ENCODE results near the gene KCNJ10. TPM values are rescaled to one million over a fixed set of nuclear protein-coding genes. Genes with fewer than 3 reads are reported as not detected.

Gene KCNJ10
- total and polyA plus RNA-seq, 2 donors (not counting 3 experiments of a cell fraction or from before 2014, with no cell fraction given), result not detected

GRCh38 chr1:159993911-159994310, 76.0 kb downstream of the KCNJ10 start:
- Histone ChIP-seq H3K79me2 (ENCODE audit: control insufficient read depth, insufficient read depth, low read length) (no peaks in the 10 kb centered on the region), H3K36me3 (ENCODE audit: control insufficient read depth in 2 of 2, extremely low read depth in 1 of 2, insufficient read depth in 2 of 2, low read length in 2 of 2) (no peaks in the 10 kb centered on the region), H4K20me1 (replicated peaks; ENCODE audit: control insufficient read depth, extremely low read depth, insufficient read depth, low read length) (no peaks in the 10 kb centered on the region), H3K9ac (replicated peaks; ENCODE audit: extremely low read depth, insufficient read depth, low read length) (no peak overlapping the region), H3K4me2 (ENCODE audit: insufficient read depth, low read length) (no peak overlapping the region), H3K4me3 (replicated peaks in 1 of 3; ENCODE audit: insufficient read depth in 1 of 3, low read depth in 1 of 3, low read length in 3 of 3) (no peak overlapping the region), H2AFZ (ENCODE audit: low read depth, low read length) (no peak overlapping the region), H3K9me1 (replicated peaks; ENCODE audit: control insufficient read depth, extremely low read depth, insufficient read depth, low read length) (no peaks in the 10 kb centered on the region), H3K27me3 (ENCODE audit: control insufficient read depth in 2 of 2, insufficient read depth in 2 of 2, low read length in 2 of 2) (peaks cover 8 to 12% of the 10 kb centered on the region in 2 experiments), H3K9me3 (replicated peaks; ENCODE audit: control insufficient read depth, insufficient read depth, low read length) (no peaks in the 10 kb centered on the region), H3K27ac (ENCODE audit: insufficient read depth, low read depth, low read length) (no peak overlapping the region), H3K4me1 (ENCODE audit: control insufficient read depth, extremely low read depth, insufficient read depth, low read length) (no peaks in the 10 kb centered on the region)
- FAIRE-seq (no peak), DNase-seq (ENCODE audit: low read depth, low spot score) (no peak)
- dilution Hi-C loops (cut with MboI; ENCODE audit: extremely low pct_ligation_motif_present, low sequenced_read_pairs) (no loop called here), intact Hi-C loops (cut with micrococcal nuclease) (no loop called here)
- no TSS peak for BruUV-seq (replicated peaks)
- ChIA-PET POLR2A (no interaction called here), CTCF (interaction anchor here (8.6 kb wide), 1 partner anchor 13 kb away, joined by 79 read pairs; no protein-coding TSS in a partner anchor)
- no peak for TF ChIP-seq POLR2A (IDR thresholded peaks at IDR 0.05; ENCODE audit: low read depth, low read length)
- no peak for TF ChIP-seq CTCF (IDR thresholded peaks at IDR 0.05; ENCODE audit: extremely low read depth in 1 of 2, insufficient read depth in 1 of 2, low read depth in 1 of 2, low read length in 2 of 2)
- no peak for TF ChIP-seq MAX (IDR thresholded peaks at IDR 0.05; ENCODE audit: insufficient read depth, insufficient read length)
- TF ChIP-seq POLR2AphosphoS5 (IDR thresholded peaks at IDR 0.05; ENCODE audit: insufficient read depth, low read depth, low read length), result no peak
- no peak for TF ChIP-seq JUN (IDR thresholded peaks at IDR 0.05; ENCODE audit: borderline replicate concordance, insufficient read depth, insufficient read length, low read depth)
- TF ChIP-seq GATA2 (IDR thresholded peaks at IDR 0.05; ENCODE audit: insufficient read depth, insufficient read length, low read depth, low read length), result no peak
- no peak for TF ChIP-seq FOS (IDR thresholded peaks at IDR 0.05; ENCODE audit: borderline replicate concordance, insufficient read depth, low read length)
- TF ChIP-seq EZH2 (IDR thresholded peaks at IDR 0.05; ENCODE audit: borderline replicate concordance, low read depth, low read length, severe bottlenecking), result no peak
- TF ChIP-seq MYC (IDR thresholded peaks at IDR 0.05; ENCODE audit: low read depth, low read length), result no peak

Data from endothelial cell of umbilical vein (primary cell).